ENCODE data around the gene CETP.
A peak's percentile ranks its signal among the peaks of the same experiment; 100 is the strongest.

The CETP gene

DNA sequence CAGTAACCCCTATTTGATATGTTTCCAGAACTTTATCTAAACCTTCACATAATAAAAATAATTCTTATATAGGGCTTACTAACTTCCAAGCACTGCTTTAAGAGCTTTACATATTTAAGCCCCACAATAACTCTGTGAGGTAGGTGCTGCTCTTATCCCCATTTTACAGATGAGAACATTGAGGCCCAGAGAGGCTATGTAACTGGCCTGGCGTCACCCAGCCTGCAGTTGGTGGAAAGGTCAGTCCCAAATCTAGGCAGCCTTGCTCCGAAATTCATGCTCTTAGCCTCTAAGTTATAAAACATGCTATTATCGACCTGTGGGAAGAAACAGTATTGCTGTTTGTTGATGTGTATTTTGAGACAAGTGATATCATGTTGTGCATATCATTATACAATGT, 36.6 kb downstream of the CETP start:
- no peak overlapping the region for H3K4me3 ChIP-seq (replicated peaks in 1 of 2; ENCODE audit: low read depth in 2 of 2, low read length in 2 of 2)
- TF ChIP-seq, protein P1, sequence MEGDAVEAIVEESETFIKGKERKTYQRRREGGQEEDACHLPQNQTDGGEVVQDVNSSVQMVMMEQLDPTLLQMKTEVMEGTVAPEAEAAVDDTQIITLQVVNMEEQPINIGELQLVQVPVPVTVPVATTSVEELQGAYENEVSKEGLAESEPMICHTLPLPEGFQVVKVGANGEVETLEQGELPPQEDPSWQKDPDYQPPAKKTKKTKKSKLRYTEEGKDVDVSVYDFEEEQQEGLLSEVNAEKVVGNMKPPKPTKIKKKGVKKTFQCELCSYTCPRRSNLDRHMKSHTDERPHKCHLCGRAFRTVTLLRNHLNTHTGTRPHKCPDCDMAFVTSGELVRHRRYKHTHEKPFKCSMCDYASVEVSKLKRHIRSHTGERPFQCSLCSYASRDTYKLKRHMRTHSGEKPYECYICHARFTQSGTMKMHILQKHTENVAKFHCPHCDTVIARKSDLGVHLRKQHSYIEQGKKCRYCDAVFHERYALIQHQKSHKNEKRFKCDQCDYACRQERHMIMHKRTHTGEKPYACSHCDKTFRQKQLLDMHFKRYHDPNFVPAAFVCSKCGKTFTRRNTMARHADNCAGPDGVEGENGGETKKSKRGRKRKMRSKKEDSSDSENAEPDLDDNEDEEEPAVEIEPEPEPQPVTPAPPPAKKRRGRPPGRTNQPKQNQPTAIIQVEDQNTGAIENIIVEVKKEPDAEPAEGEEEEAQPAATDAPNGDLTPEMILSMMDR (IDR thresholded peaks at IDR 0.05; ENCODE audit: low read depth, low read length): no peak
- DNase-seq (ENCODE audit: low read depth in 2 of 2): no peak

DNA sequence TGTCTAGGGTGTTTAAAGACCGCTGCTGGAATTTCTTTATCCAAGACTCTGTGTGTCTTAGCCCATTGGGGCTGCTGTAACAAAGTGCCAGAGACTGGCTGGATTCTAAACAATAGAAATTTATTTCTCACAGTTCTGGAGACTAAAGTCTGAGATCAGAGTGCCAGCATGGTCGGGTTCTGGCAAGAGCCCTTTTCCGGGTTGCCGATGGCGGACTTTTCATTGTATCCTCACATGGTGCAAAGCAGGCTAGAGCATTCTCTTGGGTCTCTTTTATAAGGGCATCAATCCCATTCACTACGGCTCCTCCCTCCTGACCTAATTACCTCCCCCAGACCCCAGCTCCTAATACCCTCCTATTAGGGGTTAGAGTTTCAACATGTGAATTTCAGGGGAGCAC, 37.1 kb downstream of the CETP start:
- TF ChIP-seq, protein P1 (IDR thresholded peaks at IDR 0.05; ENCODE audit: low read depth, low read length): no peak

DNA sequence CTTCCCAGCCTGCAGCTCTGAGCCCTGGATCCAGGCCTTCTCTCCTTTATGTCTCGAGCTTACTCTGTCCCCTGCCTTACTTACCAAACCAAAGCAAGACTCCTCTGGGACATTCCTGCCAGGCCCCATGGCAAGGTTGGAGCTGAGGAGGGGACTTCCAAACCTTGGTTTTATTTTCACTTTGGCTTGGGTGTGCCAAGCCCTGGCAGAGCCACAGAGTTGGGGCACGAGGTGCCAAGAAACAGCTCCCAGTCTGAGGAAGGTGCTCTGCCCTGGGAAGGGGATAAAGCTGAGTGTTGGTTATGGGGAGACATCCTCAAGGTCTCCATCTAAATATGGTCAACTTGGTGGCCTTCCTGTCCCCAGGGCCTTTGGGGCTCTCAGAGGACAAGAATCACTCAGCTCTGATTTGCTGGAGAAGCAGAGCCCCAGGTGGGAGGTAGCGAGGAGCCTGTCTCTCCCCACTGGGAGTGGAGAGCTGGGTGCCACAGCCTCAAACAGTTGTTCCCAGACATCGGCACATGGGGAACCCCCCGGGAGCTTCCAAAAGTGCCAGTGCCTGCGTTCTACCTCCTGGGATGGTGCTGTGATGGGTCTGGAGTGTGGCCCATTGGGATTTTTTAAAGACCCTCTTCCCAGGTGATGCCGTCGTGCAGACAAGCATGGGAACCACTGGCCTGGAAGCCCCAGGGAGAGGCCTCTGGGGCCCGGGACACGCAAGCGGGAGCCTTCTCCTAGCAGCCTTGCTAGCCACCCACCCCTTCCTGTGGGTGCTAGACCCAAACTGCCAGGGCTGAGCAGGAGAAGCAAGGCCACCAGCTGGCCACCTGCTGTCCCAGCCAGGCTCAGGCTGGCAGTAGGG, 37.9 kb downstream of the CETP start:
- TF ChIP-seq, protein P1 (IDR thresholded peaks at IDR 0.05; ENCODE audit: low read depth, low read length): no peak
- DNase-seq (ENCODE audit: low read depth in 2 of 2): no peak
- no peak overlapping the region for H3K4me3 ChIP-seq (replicated peaks in 1 of 2; ENCODE audit: low read depth in 2 of 2, low read length in 2 of 2)

More for the DNA sequence above, 37.1 kb downstream of the CETP start:
- no peak overlapping the region for H3K4me3 ChIP-seq (replicated peaks in 1 of 2; ENCODE audit: low read depth in 2 of 2, low read length in 2 of 2)
- DNase-seq (ENCODE audit: low read depth in 2 of 2): no peak

DNA sequence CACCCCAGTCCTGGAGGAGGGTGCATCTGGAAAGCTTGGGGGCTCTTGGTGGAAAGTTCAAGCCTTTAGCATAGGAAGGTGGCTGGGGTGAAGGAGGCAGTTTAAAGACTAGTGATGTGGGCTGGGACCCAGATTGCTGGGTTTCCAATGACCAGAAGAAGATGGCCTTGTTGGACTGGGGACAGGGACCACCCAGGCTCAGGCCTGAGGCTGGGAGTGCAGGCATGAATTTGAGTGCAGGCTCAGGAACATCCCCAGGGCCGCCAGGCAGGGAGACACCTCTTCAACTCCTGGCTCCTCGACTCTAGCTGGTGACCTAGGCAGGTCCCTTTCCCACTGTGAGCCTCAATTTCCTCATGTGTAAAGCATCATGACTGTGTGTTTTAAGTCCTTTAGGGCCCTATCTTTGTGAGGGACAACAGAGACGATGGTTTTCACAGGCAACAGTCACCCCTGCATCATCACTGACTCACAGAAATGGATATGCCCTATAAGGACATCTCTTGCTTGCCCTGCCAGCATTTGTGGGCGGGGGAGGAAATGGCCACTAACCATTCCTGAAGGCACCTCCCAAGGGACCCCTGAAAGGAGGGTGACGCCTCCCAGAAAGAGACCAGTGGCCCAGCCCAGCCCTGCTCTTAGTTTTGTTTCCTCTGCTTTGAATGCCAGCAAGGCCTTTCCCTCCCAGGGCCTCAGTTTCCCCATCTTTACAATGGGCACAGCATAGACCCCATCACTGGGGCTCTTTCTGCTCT, 38.7 kb downstream of the CETP start:
- H3K4me3 ChIP-seq (replicated peaks in 1 of 2; ENCODE audit: low read depth in 2 of 2, low read length in 2 of 2): no peak overlapping the region
- DNase-seq (ENCODE audit: low read depth in 2 of 2): peak; percentile 87 to 96
- TF ChIP-seq, protein P1 (IDR thresholded peaks at IDR 0.05; ENCODE audit: low read depth, low read length): no peak

DNA sequence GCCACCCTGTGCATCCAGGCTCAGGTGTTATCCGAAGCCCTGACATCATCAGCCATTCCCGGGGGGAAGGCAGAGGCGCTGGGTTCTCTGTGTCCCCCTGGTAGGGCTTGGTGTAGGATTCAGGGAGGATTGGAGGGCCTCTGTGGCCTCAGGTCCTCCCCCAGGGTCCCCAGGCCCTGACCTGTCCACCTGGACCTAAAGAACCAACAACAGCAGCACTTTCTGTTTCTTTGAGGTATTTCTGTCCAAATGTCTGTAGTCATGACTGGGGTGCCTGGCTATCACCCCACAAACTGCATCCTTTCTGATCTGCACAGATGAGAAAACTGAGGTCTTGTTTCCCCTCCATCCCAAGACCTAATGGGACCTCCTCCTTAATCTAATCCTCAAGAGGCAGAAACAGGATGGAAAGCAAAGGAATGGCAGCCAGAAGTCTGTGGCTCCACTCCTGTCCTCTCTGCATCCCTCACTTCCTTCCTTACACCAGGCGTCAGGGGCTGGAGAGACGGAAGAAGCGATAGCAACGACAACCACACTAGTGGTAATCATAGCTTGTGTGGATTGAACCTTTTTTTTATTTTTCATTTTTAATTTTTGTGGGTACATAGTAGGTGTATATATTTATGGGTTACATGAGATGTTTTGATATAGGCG, 39.4 kb downstream of the CETP start:
- DNase-seq (ENCODE audit: low read depth in 2 of 2): no peak
- no peak overlapping the region for H3K4me3 ChIP-seq (replicated peaks in 1 of 2; ENCODE audit: low read depth in 2 of 2, low read length in 2 of 2)
- TF ChIP-seq, protein P1 (IDR thresholded peaks at IDR 0.05; ENCODE audit: low read depth, low read length): no peak

DNA sequence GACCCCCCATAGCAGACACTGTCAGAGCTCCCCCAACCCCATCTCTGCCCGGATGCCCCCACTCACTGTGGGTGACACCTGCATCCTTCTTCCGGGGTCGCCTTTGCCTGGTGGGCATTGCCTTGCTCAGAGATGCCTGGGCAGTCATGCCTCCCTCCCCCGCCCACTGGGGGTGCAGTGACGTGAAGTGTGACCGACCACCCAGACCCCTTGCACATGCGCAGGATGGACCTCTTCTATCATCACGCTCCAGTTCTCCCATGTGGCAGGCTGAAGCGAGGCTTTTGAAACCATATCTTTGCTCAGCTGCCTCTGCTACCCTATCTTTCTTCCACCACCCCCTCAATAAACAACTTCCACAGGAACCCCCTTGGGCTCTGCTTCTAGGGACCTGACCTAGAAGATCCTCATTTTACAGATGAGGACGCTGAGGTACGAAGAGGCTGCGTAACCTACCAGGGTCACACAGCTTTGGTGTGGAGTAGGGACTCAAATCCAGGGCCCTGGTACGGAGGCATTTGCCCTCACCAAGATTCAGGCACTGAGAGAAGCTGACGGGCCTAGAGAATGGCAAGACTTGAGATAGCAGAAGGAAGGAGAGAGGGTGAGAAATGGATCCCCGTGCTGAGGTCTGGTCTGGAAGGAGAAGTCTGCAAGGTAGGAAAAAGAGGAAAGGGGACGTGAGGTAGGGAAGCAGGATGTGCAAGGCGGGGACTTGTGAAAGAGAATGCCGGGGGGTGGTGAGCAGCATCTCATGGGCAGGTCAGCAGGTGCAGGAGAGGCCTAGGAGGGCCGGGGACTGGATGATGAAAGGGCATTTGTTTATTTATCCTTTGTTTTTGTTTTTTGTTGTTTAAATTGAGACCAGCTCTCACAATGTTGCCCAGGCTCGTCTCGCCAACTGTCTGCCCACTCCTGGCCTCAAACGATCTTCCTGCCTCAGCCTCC, 42.0 kb downstream of the CETP start:
- TF ChIP-seq, protein P1 (IDR thresholded peaks at IDR 0.05; ENCODE audit: low read depth, low read length): no peak
- DNase-seq (ENCODE audit: low read depth in 2 of 2): no peak
- H3K4me3 ChIP-seq (replicated peaks in 1 of 2; ENCODE audit: low read depth in 2 of 2, low read length in 2 of 2): no peak overlapping the region
